Measurements from ENCODE around the gene SPEM2. TPM values are rescaled to one million over a fixed set of nuclear protein-coding genes. Genes with fewer than 3 reads are reported as not detected.
A peak's percentile ranks its signal among the peaks of the same experiment; 100 is the strongest.

The SPEM2 gene
- total RNA-seq, 2 experiments from 2014 or later, result not detected

DNA sequence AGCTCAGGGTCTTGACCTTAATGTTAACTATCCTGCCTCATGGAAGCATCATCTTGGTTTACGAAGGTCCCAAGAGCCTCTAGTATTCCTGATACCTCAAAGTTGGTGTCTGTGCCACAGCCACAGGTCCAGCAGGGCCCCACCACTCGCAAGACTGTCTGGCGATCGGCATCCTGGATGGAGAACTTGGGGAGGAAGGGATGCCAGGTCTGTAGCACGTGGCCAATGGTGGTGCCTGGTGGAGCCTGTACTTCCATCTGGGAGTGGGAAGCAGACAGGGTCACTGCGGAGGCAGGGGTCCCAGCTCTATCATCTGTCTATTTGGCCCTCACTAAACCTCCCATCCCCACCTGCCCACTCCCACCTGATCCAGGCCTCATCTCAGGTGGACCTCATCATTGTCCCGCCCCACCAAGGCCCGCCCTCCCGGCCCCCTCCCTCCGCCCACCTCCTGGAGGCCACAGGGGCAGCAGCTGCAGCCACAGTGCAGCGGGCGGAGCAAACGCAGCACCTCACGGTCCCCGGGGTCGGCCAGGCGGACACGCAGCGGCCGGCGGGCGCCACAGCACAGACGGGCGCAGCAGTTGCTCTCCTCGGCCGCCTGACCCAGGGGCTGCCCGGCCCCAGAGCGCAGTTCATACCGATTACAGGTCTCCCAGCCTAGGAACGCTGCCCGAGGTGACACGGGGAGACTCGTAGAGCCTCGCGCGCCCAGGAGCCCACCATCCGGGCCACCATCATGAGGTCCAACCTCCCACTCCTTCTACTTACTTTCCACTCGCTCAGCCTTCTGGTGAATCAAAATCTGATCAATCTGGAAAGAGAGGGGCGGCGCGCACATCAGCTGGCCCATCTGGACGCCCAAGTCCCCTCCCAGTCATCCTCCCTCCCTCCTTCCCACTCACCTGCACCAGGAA lies 32.5 kb upstream of the SPEM2 start:
- Mint-ChIP-seq H3K36me3 (ENCODE audit: low read depth) (peaks cover 46% of the 10 kb centered on the region), H3K4me3 (peak overlapping the region; percentile 92), H3K27me3 (no peaks in the 10 kb centered on the region), H3K27ac (peak overlapping the region; percentile 61), H3K4me1 (peaks cover 37% of the 10 kb centered on the region), H3K9me3 (no peaks in the 10 kb centered on the region)
- CTCF ChIA-PET, result interaction anchor here (0.6 kb wide), 1 partner anchor 22 kb away, joined by 4 read pairs; no protein-coding TSS in a partner anchor
- POLR2A ChIA-PET, result interaction anchor here (1.0 to 4.2 kb wide), 5 partner anchors 10 to 294 kb away, joined by 3 to 22 read pairs (median 16); partner anchors contain the start of genes TMEM102, TMEM256 and TP53
- no peak for DNase-seq

DNA sequence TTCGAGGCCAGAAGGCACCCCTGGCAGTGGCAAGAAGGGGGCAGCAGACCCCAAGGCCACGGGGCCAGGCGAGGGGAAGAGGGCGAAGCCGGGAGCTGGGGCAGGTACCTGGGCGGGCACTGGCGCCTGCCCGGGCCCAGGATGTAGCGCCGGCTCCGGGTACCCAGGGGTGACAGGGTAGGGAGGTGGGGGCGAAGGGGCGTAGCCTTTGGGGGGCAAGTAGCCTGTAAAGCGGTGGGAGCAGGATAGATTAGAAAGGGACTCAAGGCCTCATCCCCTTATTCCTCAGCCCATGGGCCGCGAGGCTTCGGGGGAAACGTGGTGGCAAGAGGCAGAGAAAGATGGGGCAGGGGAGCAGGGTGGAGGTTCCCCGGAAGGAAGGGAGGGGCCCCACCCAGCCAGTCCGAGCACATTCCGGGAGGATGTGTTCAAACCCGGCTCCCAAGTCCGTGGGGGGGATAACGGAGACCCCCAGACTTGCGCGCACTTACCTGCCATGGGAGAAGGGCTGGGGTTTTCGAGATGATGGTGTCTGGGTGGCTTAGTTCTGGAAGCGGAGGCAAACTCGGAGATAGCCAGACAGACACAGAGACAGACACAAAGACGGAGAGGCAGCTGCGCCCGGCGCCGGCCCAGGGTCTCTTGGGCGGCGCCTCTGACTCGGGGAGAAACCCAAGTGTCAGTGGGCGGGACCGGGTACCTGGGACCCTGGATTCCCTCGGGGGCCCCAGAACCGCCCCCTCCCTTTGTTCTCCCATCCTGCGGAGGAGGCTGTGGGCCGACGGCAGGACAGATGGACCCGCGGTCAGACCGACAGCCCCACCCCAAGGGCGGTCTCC lies 31.6 kb upstream of the SPEM2 start:
- no peaks in the 10 kb centered on the region for H3K27me3 Mint-ChIP-seq
- H3K36me3 Mint-ChIP-seq (ENCODE audit: low read depth), result peaks cover 46% of the 10 kb centered on the region
- DNase-seq, result peak; percentile 47
- H3K27ac Mint-ChIP-seq, result peak overlapping the region; percentile 82
- no peaks in the 10 kb centered on the region for H3K9me3 Mint-ChIP-seq
- CTCF ChIA-PET, result interaction anchor here (0.6 to 1.4 kb wide), 6 partner anchors 8 to 167 kb away, joined by 3 to 8 read pairs (median 3); partner anchors contain the start of gene ACAP1
- POLR2A ChIA-PET, result interaction anchor here (1.0 to 4.2 kb wide), 6 partner anchors 9 to 293 kb away, joined by 3 to 22 read pairs (median 10); partner anchors contain the start of genes TMEM102, TMEM256 and TP53
- H3K4me1 Mint-ChIP-seq, result peaks cover 37% of the 10 kb centered on the region
- peak overlapping the region; percentile 92 for H3K4me3 Mint-ChIP-seq

DNA sequence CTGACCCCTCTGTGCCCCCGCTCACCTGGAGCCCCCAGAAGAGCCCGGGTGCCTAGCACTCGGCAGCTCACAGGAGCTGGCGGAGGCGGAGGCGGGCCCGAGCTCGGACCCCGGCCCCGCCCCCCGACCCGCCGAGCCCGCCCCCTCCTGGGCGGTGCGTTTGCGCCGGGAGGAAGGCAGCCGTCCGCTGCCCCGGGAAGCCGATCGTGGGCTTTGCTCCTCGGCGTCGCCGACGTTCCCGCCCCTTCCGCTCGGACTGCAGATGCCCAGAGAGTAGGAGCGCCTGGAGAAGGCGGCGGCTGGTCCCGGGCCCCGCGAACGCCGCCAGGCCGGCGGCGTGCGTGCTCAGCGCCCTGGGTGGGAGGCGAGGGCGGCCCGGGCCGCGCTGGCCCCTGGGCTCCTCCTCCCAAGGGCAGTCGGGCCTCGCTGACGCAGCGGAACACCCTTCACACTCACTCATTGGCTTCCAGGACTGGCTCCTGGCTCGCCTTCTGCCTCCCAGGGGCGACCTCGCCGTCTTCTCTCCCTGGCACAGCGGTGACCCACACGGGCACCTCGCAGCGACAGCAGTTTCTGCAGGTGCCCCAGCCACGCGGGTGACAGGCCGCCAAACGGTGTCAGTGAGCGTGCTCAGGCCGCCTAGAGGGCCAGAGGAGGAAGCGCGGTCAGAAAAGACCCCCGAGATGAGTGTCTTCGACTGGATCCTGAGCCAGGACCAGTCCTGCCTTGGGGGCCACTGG lies 30.8 kb upstream of the SPEM2 start, which contains the start of gene PLSCR3:
TSS of gene PLSCR3 (minus strand) at position 74 of the 740 bp plus-strand sequence. CDS start 415 bp downstream, outside the sequence.
- ChIA-PET CTCF (interaction anchor here (0.9 to 1.4 kb wide), 4 partner anchors 9 to 166 kb away, joined by 3 to 8 read pairs (median 4); no protein-coding TSS in a partner anchor), POLR2A (interaction anchor here (1.3 to 4.2 kb wide), 5 partner anchors 9 to 293 kb away, joined by 3 to 22 read pairs (median 16); partner anchors contain the start of genes TMEM102, TMEM256 and TP53)
- Mint-ChIP-seq H3K4me3 (peak within 1 kb of the TSS; percentile 92), H3K27me3 (no peaks in the 10 kb centered on the region), H3K9me3 (no peaks in the 10 kb centered on the region), H3K4me1 (peaks cover 37% of the 10 kb centered on the region), H3K27ac (peak within 1 kb of the TSS; percentile 84), H3K36me3 (ENCODE audit: low read depth) (peaks cover 39% of the 10 kb centered on the region)
- peak; percentile 85 for DNase-seq

- Mint-ChIP-seq H3K27me3 (no peaks in the 10 kb centered on the region), H3K4me3 (peak overlapping the region; percentile 1), H3K27ac (peak overlapping the region; percentile 8), H3K36me3 (ENCODE audit: low read depth) (peaks cover 27% of the 10 kb centered on the region), H3K4me1 (peaks cover 30% of the 10 kb centered on the region), H3K9me3 (no peaks in the 10 kb centered on the region)
- POLR2A ChIA-PET, result interaction anchor here (2.6 to 4.2 kb wide), 3 partner anchors 7 to 39 kb away, joined by 10 to 22 read pairs (median 19); partner anchors contain the start of genes TMEM102 and TMEM256
- no peak for DNase-seq
- CTCF ChIA-PET, result no interaction called here
These were observed 29.3 kb upstream of the SPEM2 start for GRCh38 chr17:7396147-7396546.

DNA sequence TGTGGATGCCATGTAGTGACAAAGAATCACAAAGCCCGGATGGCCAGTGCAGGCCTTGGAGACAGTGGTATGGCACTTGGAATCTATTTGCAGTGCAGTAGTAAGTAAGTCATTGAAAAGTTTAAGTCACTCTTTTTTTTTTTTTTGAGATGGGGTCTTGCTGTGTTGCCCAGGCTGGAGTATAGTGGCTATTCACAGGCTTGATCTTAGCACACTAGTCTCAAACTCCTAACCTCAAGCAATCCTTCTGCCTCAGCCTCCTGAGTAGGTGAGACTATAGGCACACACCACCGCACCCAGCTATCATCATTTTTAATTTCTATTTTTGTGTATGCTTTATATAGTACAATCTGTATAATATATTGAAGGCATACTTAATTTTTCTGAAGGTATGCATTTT lies 26.8 kb upstream of the SPEM2 start:
- DNase-seq, result no peak
- no peaks in the 10 kb centered on the region for H3K27me3 Mint-ChIP-seq
- H3K36me3 Mint-ChIP-seq (ENCODE audit: low read depth), result peaks cover 12% of the 10 kb centered on the region
- ChIA-PET CTCF (interaction anchor here (1.6 kb wide), 1 partner anchor 28 kb away, joined by 4 read pairs; no protein-coding TSS in a partner anchor), POLR2A (interaction anchor here (0.8 to 2.6 kb wide), 7 partner anchors 8 to 87 kb away, joined by 3 to 10 read pairs (median 6); partner anchors contain the start of genes GPS2 and POLR2A)
- H3K4me3 Mint-ChIP-seq, result no peak overlapping the region
- H3K27ac Mint-ChIP-seq, result no peak overlapping the region
- H3K9me3 Mint-ChIP-seq, result no peaks in the 10 kb centered on the region
- H3K4me1 Mint-ChIP-seq, result peaks cover 21% of the 10 kb centered on the region

DNA sequence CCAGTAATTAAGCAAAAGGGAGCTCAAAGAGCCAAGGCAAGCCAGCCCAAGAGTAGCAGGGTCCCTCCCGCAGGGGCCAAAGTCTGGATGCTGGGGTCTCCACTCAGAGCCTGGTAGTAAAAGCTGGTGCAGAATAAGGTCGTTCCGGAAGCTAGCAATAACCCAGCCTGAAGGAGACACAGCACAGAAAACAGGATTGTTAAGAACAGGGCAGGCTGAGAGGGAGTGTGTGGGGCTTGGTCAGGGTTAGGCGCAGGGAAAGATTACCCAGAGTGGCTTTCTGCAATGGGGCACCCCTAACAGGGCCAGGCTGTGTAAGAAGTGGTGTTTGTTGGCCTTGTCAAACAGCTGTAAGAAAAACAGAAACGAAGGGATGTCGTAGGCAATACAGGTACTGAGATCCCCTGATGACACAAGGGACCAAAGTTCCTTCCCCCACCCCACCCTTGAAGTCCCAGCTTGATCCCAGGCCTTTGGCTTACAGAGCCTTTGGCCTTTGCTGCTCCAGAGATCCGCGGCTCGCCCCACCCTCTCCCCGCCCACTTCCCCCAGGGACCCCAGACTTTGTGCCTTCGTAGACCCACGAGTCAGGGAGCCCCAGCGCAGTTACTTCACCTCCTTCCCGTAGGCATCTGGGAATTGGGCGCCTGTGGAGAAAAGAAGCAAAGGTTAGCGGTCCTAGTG lies 22.2 kb upstream of the SPEM2 start:
- Mint-ChIP-seq H3K9me3 (no peaks in the 10 kb centered on the region), H3K27me3 (peaks cover 13% of the 10 kb centered on the region), H3K27ac (peak overlapping the region; percentile 91), H3K4me3 (peak overlapping the region; percentile 95), H3K4me1 (peaks cover 23% of the 10 kb centered on the region), H3K36me3 (ENCODE audit: low read depth) (peaks cover 7% of the 10 kb centered on the region)
- ChIA-PET POLR2A (interaction anchor here (0.6 to 3.0 kb wide), 22 partner anchors 9 to 454 kb away, joined by 3 to 24 read pairs (median 4); partner anchors contain the start of genes ACAP1, MPDU1, NAA38 and PLSCR3), CTCF (interaction anchor here (0.5 to 3.4 kb wide), 4 partner anchors 11 to 53 kb away, joined by 3 to 18 read pairs (median 3); partner anchors contain the start of genes TMEM102 and TMEM95)
- peak; percentile 34 for DNase-seq

DNA sequence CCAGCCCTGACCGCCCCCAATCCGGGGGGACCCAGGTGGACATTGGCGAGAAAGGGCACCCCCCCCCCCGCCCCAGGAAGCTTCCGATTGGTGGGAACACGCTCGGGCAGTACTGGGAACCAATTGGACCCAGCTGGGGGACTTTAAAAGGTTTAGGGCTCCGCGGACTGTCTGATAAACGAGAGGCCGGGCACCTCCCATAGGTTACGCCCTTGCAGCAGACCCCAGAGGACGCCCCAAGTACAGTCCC lies 21.8 kb upstream of the SPEM2 start:
- DNase-seq, result no peak

DNA sequence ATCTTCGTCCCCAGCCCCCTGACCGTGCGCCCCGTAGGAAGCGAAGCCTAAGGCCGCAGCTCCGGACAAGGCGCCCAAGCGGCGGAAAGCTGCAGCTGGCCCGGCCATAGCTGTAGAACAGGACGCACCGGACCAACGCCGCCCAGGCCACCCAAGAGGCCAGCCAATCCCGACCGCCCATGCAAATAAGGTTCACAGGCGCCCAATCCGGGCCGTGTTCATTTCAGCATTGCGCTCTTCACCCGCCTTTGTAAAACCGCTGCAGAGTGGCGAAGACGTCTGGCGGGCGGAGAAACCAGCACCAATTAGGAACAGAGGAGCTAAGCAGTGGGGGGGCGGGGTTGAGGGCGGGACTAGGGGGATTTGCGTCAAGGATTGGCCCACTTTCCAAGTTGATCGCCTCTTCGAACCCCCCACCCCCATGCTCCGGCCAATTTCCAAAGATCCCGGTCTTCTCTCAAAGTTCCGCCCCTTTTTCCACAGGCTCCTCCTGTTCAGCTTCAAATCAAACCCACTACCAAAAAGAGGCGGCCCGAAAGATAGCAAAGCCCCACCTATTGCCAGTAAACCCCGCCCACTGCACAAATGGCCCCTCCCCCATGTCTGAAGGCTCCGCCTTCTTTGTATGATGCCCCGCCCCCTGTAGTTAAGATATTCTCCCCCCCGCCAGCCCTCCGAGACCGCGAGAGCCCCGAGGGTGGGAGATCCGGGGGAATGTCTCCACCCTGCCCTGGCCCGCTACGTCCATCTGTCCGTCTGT lies 21.3 kb upstream of the SPEM2 start, which contains the start of gene TMEM256:
TSS of gene TMEM256 (minus strand) at position 121 of the 760 bp plus-strand sequence. CDS start at position 108, 13 bp downstream.
- peaks cover 7% of the 10 kb centered on the region for H3K36me3 Mint-ChIP-seq (ENCODE audit: low read depth)
- DNase-seq, result peak; percentile 98
- CTCF ChIA-PET, result interaction anchor here (0.6 to 3.4 kb wide), 7 partner anchors 10 to 687 kb away, joined by 3 to 18 read pairs (median 4); partner anchors contain the start of gene TMEM102
- H3K27me3 Mint-ChIP-seq, result peaks cover 15% of the 10 kb centered on the region
- peak within 1 kb of the TSS; percentile 91 for H3K27ac Mint-ChIP-seq
- H3K4me3 Mint-ChIP-seq, result peak within 1 kb of the TSS; percentile 95
- H3K9me3 Mint-ChIP-seq, result no peaks in the 10 kb centered on the region
- peaks cover 27% of the 10 kb centered on the region for H3K4me1 Mint-ChIP-seq
- POLR2A ChIA-PET, result interaction anchor here (0.8 to 3.0 kb wide), 17 partner anchors 10 to 453 kb away, joined by 3 to 24 read pairs (median 6); partner anchors contain the start of genes ACAP1, MPDU1, NAA38 and PLSCR3

More for the DNA sequence above, 21.8 kb upstream of the SPEM2 start:
- H3K4me3 Mint-ChIP-seq, result peak overlapping the region; percentile 95
- peak overlapping the region; percentile 91 for H3K27ac Mint-ChIP-seq
- peaks cover 13% of the 10 kb centered on the region for H3K27me3 Mint-ChIP-seq
- no peaks in the 10 kb centered on the region for H3K9me3 Mint-ChIP-seq
- peaks cover 7% of the 10 kb centered on the region for H3K36me3 Mint-ChIP-seq (ENCODE audit: low read depth)
- ChIA-PET CTCF (interaction anchor here (0.6 to 3.4 kb wide), 7 partner anchors 10 to 688 kb away, joined by 3 to 18 read pairs (median 4); partner anchors contain the start of gene TMEM102), POLR2A (interaction anchor here (0.6 to 3.0 kb wide), 20 partner anchors 9 to 454 kb away, joined by 3 to 24 read pairs (median 4); partner anchors contain the start of genes ACAP1, MPDU1, NAA38 and PLSCR3)
- H3K4me1 Mint-ChIP-seq, result peaks cover 24% of the 10 kb centered on the region

GRCh38 chr17:7404737-7405349 lies 20.6 kb upstream of the SPEM2 start:
- no peak for DNase-seq
- peak overlapping the region; percentile 95 for H3K4me3 Mint-ChIP-seq

More at GRCh38 chr17:7404737-7405349, 20.6 kb upstream of the SPEM2 start:
- Mint-ChIP-seq H3K27me3 (peaks cover 19% of the 10 kb centered on the region), H3K4me1 (peaks cover 25% of the 10 kb centered on the region), H3K9me3 (no peaks in the 10 kb centered on the region), H3K27ac (peak overlapping the region; percentile 91), H3K36me3 (ENCODE audit: low read depth) (peaks cover 4% of the 10 kb centered on the region)
- ChIA-PET POLR2A (interaction anchor here (0.8 to 3.0 kb wide), 14 partner anchors 9 to 282 kb away, joined by 3 to 24 read pairs (median 6); partner anchors contain the start of genes ACAP1, MPDU1, PLSCR3 and POLR2A), CTCF (interaction anchor here (0.8 to 3.4 kb wide), 4 partner anchors 16 to 184 kb away, joined by 3 to 18 read pairs (median 5); partner anchors contain the start of gene TMEM102)
